K562 (cell line): ENCODE measurements around the gene HK1. TPM values are rescaled to one million over a fixed set of nuclear protein-coding genes. Genes with fewer than 3 reads are reported as not detected.

Experiments used
- FIP1L1 ChIP-seq: fragments of 200-400 bp; formaldehyde crosslinking; IDR thresholded peaks from 2 replicates; pipeline ENCODE4 v1.6.1; 2018; ENCODE audit warnings: mild to moderate bottlenecking, low read depth, low read length; ENCODE audit not compliant: poor library complexity, severe bottlenecking
- FOXK2 ChIP-seq, 2 experiments: fragments of 450-650 bp; IDR thresholded peaks in 1 of 2; conservative IDR thresholded peaks in 1 of 2; 2 replicates each; pipeline ENCODE4 v1.6.1; 2016; ENCODE audit warnings: low read depth in 2 of 2, mild to moderate bottlenecking in 1 of 2
- FOXM1 ChIP-seq, 2 experiments: fragments of 450-650 bp in 1 of 2; sonication (generic) in 1 of 2; formaldehyde crosslinking in 1 of 2; IDR thresholded peaks; 2 replicates each; pipeline versions ENCODE4 v1.6.1 to v1.9.0; 2017 to 2022; ENCODE audit warnings: low read depth in 2 of 2, mild to moderate bottlenecking in 2 of 2, missing genetic modification reagents in 1 of 2, moderate library complexity in 1 of 2
- KLF6 ChIP-seq: fragments of 250-450 bp; sonication (Bioruptor Pico); IDR thresholded peaks from 2 replicates; pipeline ENCODE4 v1.4.0; 2020; ENCODE audit warnings: mild to moderate bottlenecking, moderate library complexity, borderline replicate concordance
- MLLT1 ChIP-seq, 2 experiments: fragments of 450-650 bp; IDR thresholded peaks; 2 replicates each; pipeline ENCODE4 v1.6.1; 2016
- PCBP1 ChIP-seq: fragments of 200-400 bp; formaldehyde crosslinking; IDR thresholded peaks from 2 replicates; pipeline ENCODE4 v1.6.1; 2018; ENCODE audit warnings: mild to moderate bottlenecking, low read depth, low read length; ENCODE audit not compliant: poor library complexity, severe bottlenecking
- PHF8 ChIP-seq: fragments of 200-600 bp; sonication (generic); IDR thresholded peaks from 2 replicates; pipeline ENCODE4 v1.6.1; 2012; ENCODE audit warnings: mixed run types, mild to moderate bottlenecking, inconsistent platforms, low read length, moderate library complexity, borderline replicate concordance
- PTTG1 ChIP-seq: fragments of 450-650 bp; IDR thresholded peaks from 2 replicates; pipeline ENCODE4 v1.6.1; 2016; ENCODE audit warnings: low read depth, mild to moderate bottlenecking, missing genetic modification characterization, missing compliant biosample characterization
- PYGO2 ChIP-seq: fragments of 450-650 bp; IDR thresholded peaks from 2 replicates; pipeline ENCODE4 v1.6.1; 2016; ENCODE audit warnings: mild to moderate bottlenecking, missing genetic modification characterization, moderate library complexity, missing compliant biosample characterization
- TCF7L2 ChIP-seq: fragments of 150-350 bp; IDR thresholded peaks from 2 replicates; pipeline ENCODE4 v1.6.1; 2016; ENCODE audit warnings: low read depth, mild to moderate bottlenecking, low read length, moderate library complexity
- USF1 ChIP-seq: sonication (generic); formaldehyde crosslinking; IDR thresholded peaks from 2 replicates; pipeline ENCODE4 v1.9.0; 2022; ENCODE audit warnings: mild to moderate bottlenecking, missing genetic modification reagents
- ZBTB7A ChIP-seq: IDR thresholded peaks from 2 replicates; pipeline ENCODE4 v1.6.1; 2011; ENCODE audit warnings: low read depth, mild to moderate bottlenecking, low read length, moderate library complexity, borderline replicate concordance; ENCODE audit not compliant: control insufficient read depth
- ZKSCAN3 ChIP-seq: fragments of 250-450 bp; sonication (Bioruptor Pico); IDR thresholded peaks from 2 replicates; pipeline ENCODE4 v1.4.0; 2020
- ZNF639 ChIP-seq, 2 experiments: fragments of 200-800 bp in 1 of 2; sonication (Bioruptor generic) in 1 of 2; sonication (generic) in 1 of 2; formaldehyde crosslinking in 1 of 2; IDR thresholded peaks in 1 of 2; conservative IDR thresholded peaks in 1 of 2; 2 replicates each; pipeline versions ENCODE4 v1.5.0 to v1.6.1; 2016 to 2020; ENCODE audit warnings: missing compliant biosample characterization in 1 of 2, missing genetic modification characterization in 1 of 2, missing genetic modification reagents in 1 of 2
- ZNF785 ChIP-seq: fragments of 250-450 bp; sonication (Bioruptor Pico); IDR thresholded peaks from 2 replicates; pipeline ENCODE4 v1.4.0; 2020; ENCODE audit warnings: mild to moderate bottlenecking
- polyA plus RNA-seq, 8 experiments: library from polyadenylated mRNA; depleted of rRNA in 4 of 8; stranded (reverse) in 5 of 8; unstranded in 3 of 8; fragments of >200 nt; fragmentation: Nextera tagmentation in 2 of 8; fragmentation: Illumina TruSeq in 1 of 8; extraction: Ambion mirVana in 2 of 8; extraction: Trizol in 1 of 8; gene quantifications; 2 replicates each; pipeline versions ENCODE4 v1.2.1 to v1.2.3, GENCODE V29; 2011 to 2014; ENCODE audit warnings: inconsistent platforms in 1 of 8, missing spikeins in 1 of 8
- total RNA-seq, 7 experiments: library from RNA; depleted of rRNA in 6 of 7; stranded (reverse); fragments of >200 nt in 6 of 7; fragmentation: Illumina TruSeq in 2 of 7; extraction: Trizol in 2 of 7; gene quantifications; 2 replicates each; pipeline versions ENCODE4 v1.2.1 to v1.2.3, GENCODE V29; 2011 to 2021; ENCODE audit warnings: low replicate concordance in 1 of 7

Gene HK1
- total and polyA plus RNA-seq, 9 of the 15 experiments (the other 6 are each of a cell fraction or from before 2014, with no cell fraction given): 29.2 to 444 (median 193) TPM

GRCh38 chr10:69334302-69335062 lies 56.2 kb downstream of the HK1 start (continued):
- TF ChIP-seq KLF6 (CRISPR knock-in tag) (no peak), ZBTB7A (peak; percentile 90; the same call in 1 of the 2 replicates), PHF8 (peak; percentile 48; the same call in 1 of the 2 replicates), FOXK2 (conservative IDR thresholded peaks at IDR 0.05 in 1 of 2, IDR thresholded peaks at IDR 0.05 in 1 of 2; ENCODE audit: low read depth in 2 of 2) (no peak), USF1 (CRISPR knock-in tag) (peak; percentile 78), FIP1L1 (no peak), ZNF785 (CRISPR knock-in tag) (no peak), ZNF639 (CRISPR knock-in tag; conservative IDR thresholded peaks at IDR 0.05 in 1 of 2, IDR thresholded peaks at IDR 0.05 in 1 of 2) (peak in 1 of 2 experiments; percentile 59; a peak in 1 of 4 replicates), ZKSCAN3 (CRISPR knock-in tag) (no peak), PTTG1 (tag) (no peak), MLLT1 (IDR thresholded peaks at IDR 0.05) (no peak), PYGO2 (tag) (no peak), PCBP1 (no peak), TCF7L2 (no peak), FOXM1 (IDR thresholded peaks at IDR 0.05; ENCODE audit: low read depth) (0 out of 2 replicates have a peak, but pooled peaks have one; percentile 6), FOXM1 (CRISPR knock-in tag; IDR thresholded peaks at IDR 0.05; ENCODE audit: low read depth) (no peak; the same call in 1 of the 2 replicates)
